ENCODE results near the gene ZNF385B.

GRCh38 chr2:179769323-179769722, 92.1 kb downstream of the ZNF385B start:
- TF ChIP-seq TCF7L2 (IDR thresholded peaks at IDR 0.05; ENCODE audit: low read depth, low read length), result no peak
- no peak for TF ChIP-seq CTCF (IDR thresholded peaks at IDR 0.05)
- no peak for TF ChIP-seq POLR2AphosphoS5 (IDR thresholded peaks at IDR 0.05; ENCODE audit: low read depth, low read length)
- TF ChIP-seq REST (IDR thresholded peaks at IDR 0.05; ENCODE audit: insufficient read depth in 1 of 2, low read depth in 2 of 2, low read length in 1 of 2), result no peak
- no peak for TF ChIP-seq SIN3A (IDR thresholded peaks at IDR 0.05; ENCODE audit: borderline replicate concordance, insufficient read depth, low read depth, low read length)

All from Panc1 (cell line).